Caco-2 (cell line): Measurements from ENCODE around the gene GPN1. TPM values are rescaled to one million over a fixed set of nuclear protein-coding genes. Genes with fewer than 3 reads are reported as not detected.

Source experiments
- BruUV-seq: library from RNA; stranded (reverse); fragments of 400-500 nt; replicated peaks from 2 replicates; lab custom pipeline; 2021; lab: Mats Ljungman, UMichigan
- CTCF ChIA-PET: fragments of 300-600 bp; sonication (Branson Sonifier 250); formaldehyde crosslinking; loops from one replicate; lab custom pipeline; 2022; ENCODE audit warnings: antibody characterized with exemption; lab: Charles Lee
- POLR2A ChIA-PET: fragments of 300-600 bp; sonication (Branson Sonifier 250); formaldehyde crosslinking; loops from one replicate; lab custom pipeline; 2022; ENCODE audit warnings: antibody characterized with exemption; lab: Charles Lee
- DNase-seq, 2 experiments: peaks; one replicate each; pipeline versions ENCODE4 v3.0.0 to v3.0.0-alpha.2; 2020 to 2022
- H3K27me3 ChIP-seq: replicated peaks from 2 replicates; pipeline ENCODE4 v1.6.0; 2011; ENCODE audit warnings: low read length; ENCODE audit not compliant: control insufficient read depth, insufficient read depth
- H3K36me3 ChIP-seq: 2 replicates; pipeline ENCODE4 v1.5.1; 2011; ENCODE audit warnings: low read length; ENCODE audit not compliant: control insufficient read depth, insufficient read depth
- H3K4me1 ChIP-seq: fragments of 250-450 bp; sonication (Bioruptor Pico); 2 replicates; pipeline ENCODE4 v1.5.1; 2020; ENCODE audit warnings: mild to moderate bottlenecking
- H3K4me3 ChIP-seq: 2 replicates; pipeline ENCODE4 v1.5.1; 2011; ENCODE audit warnings: low read depth, mild to moderate bottlenecking, control low read depth, low read length
- H3K9me3 ChIP-seq: fragments of 250-450 bp; sonication (Bioruptor Pico); 2 replicates; pipeline ENCODE4 v1.5.1; 2020; ENCODE audit warnings: mild to moderate bottlenecking, moderate library complexity
- H3K27ac Mint-ChIP-seq: one replicate; pipeline ENCODE4 v1.8.0; 2022; ENCODE audit warnings: mixed read lengths; ENCODE audit not compliant: unreplicated experiment
- H3K27me3 Mint-ChIP-seq: one replicate; pipeline ENCODE4 v1.8.0; 2022; ENCODE audit warnings: mixed read lengths; ENCODE audit not compliant: insufficient read depth, unreplicated experiment
- H3K36me3 Mint-ChIP-seq: one replicate; pipeline ENCODE4 v1.8.0; 2022; ENCODE audit warnings: mild to moderate bottlenecking, mixed read lengths; ENCODE audit not compliant: insufficient read depth, unreplicated experiment
- H3K4me1 Mint-ChIP-seq: one replicate; pipeline ENCODE4 v1.8.0; 2022; ENCODE audit warnings: low read depth, mixed read lengths; ENCODE audit not compliant: unreplicated experiment
- H3K4me3 Mint-ChIP-seq: one replicate; pipeline ENCODE4 v1.8.0; 2022; ENCODE audit warnings: mild to moderate bottlenecking, moderate library complexity, mixed read lengths; ENCODE audit not compliant: unreplicated experiment
- H3K9me3 Mint-ChIP-seq: one replicate; pipeline ENCODE4 v1.8.0; 2022; ENCODE audit warnings: mixed read lengths; ENCODE audit not compliant: unreplicated experiment
- intact Hi-C: fragments of 100-400 bp; cut with micrococcal nuclease; formaldehyde crosslinking; loops from one replicate; pipeline ENCODE4 v1.10.0; 2022; ENCODE audit not compliant: unreplicated experiment
- total RNA-seq: library from RNA; stranded (reverse); gene quantifications from 2 replicates; pipeline ENCODE4 v1.2.3, GENCODE V29; 2022
- TF ChIP-seq, protein P1 (sequence below), 2 experiments: fragments of 200-600 bp in 1 of 2; IDR thresholded peaks; 1 replicate in 1 of 2; 2 replicates in 1 of 2; pipeline versions ENCODE4 v1.5.1 to v1.8.0; 2011 to 2022; ENCODE audit warnings: antibody characterized with exemption in 1 of 2, control low read depth in 1 of 2, inconsistent platforms in 1 of 2, low read depth in 1 of 2, low read length in 1 of 2, mild to moderate bottlenecking in 1 of 2, moderate library complexity in 1 of 2; ENCODE audit not compliant: insufficient read depth in 1 of 2, severe bottlenecking in 1 of 2, unreplicated experiment in 1 of 2

The GPN1 gene
- total RNA-seq, 1 experiment from 2014 or later, result 60.9 TPM

GRCh38 chr2:27661371-27661770, 32.5 kb downstream of the GPN1 start:
- BruUV-seq, result no TSS peak
- H3K36me3 ChIP-seq, result peaks cover 9% of the 10 kb centered on the region
- H3K27me3 ChIP-seq, result no peaks in the 10 kb centered on the region
- peaks cover 14% of the 10 kb centered on the region for H3K4me1 Mint-ChIP-seq
- H3K27me3 Mint-ChIP-seq, result no peaks in the 10 kb centered on the region
- TF ChIP-seq, protein P1, sequence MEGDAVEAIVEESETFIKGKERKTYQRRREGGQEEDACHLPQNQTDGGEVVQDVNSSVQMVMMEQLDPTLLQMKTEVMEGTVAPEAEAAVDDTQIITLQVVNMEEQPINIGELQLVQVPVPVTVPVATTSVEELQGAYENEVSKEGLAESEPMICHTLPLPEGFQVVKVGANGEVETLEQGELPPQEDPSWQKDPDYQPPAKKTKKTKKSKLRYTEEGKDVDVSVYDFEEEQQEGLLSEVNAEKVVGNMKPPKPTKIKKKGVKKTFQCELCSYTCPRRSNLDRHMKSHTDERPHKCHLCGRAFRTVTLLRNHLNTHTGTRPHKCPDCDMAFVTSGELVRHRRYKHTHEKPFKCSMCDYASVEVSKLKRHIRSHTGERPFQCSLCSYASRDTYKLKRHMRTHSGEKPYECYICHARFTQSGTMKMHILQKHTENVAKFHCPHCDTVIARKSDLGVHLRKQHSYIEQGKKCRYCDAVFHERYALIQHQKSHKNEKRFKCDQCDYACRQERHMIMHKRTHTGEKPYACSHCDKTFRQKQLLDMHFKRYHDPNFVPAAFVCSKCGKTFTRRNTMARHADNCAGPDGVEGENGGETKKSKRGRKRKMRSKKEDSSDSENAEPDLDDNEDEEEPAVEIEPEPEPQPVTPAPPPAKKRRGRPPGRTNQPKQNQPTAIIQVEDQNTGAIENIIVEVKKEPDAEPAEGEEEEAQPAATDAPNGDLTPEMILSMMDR (IDR thresholded peaks at IDR 0.05; ENCODE audit: insufficient read depth in 1 of 2, low read depth in 1 of 2, low read length in 1 of 2, severe bottlenecking in 1 of 2, unreplicated experiment in 1 of 2), result no peak
- H3K9me3 Mint-ChIP-seq, result no peaks in the 10 kb centered on the region
- intact Hi-C loops, result no loop called here
- no peak overlapping the region for H3K4me3 Mint-ChIP-seq
- H3K9me3 ChIP-seq, result no peaks in the 10 kb centered on the region
- no peak overlapping the region for H3K4me3 ChIP-seq
- no peak for DNase-seq
- POLR2A ChIA-PET, result no interaction called here
- peaks cover 6% of the 10 kb centered on the region; the same call in 1 of the 2 replicates for H3K4me1 ChIP-seq
- CTCF ChIA-PET, result no interaction called here
- peaks cover 60% of the 10 kb centered on the region for H3K36me3 Mint-ChIP-seq
- H3K27ac Mint-ChIP-seq, result no peak overlapping the region

GRCh38 chr2:27663285-27664153, 34.7 kb downstream of the GPN1 start, which contains the start of the genes SLC4A1AP and SUPT7L:
TSS of gene SLC4A1AP (plus strand) at chr2:27663889. CDS start at chr2:27663915, 26 bp downstream.
TSS of gene SUPT7L (minus strand) at chr2:27663614. CDS start at chr2:27662192, 1,422 bp downstream.
- peak within 1 kb of the TSS; percentile 100 for H3K27ac Mint-ChIP-seq
- H3K4me3 Mint-ChIP-seq, result peak within 1 kb of the TSS; percentile 99
- BruUV-seq, result no TSS peak
- no peaks in the 10 kb centered on the region for H3K9me3 Mint-ChIP-seq
- Histone ChIP-seq H3K4me3 (peak within 1 kb of the TSS; percentile 60), H3K36me3 (peaks cover 4% of the 10 kb centered on the region; the same call in 1 of the 2 replicates), H3K27me3 (no peaks in the 10 kb centered on the region), H3K9me3 (no peaks in the 10 kb centered on the region), H3K4me1 (peaks cover 6% of the 10 kb centered on the region; the same call in 1 of the 2 replicates)
- ChIA-PET POLR2A (interaction anchor here (0.7 to 1.8 kb wide), 6 partner anchors 15 to 413 kb away, joined by 3 to 11 read pairs (median 3); no protein-coding TSS in a partner anchor), CTCF (interaction anchor here (0.5 to 2.4 kb wide), 4 partner anchors 20 to 254 kb away, joined by 3 to 22 read pairs (median 4); partner anchors contain the start of gene PPM1G)
- TF ChIP-seq, protein P1 (IDR thresholded peaks at IDR 0.05; ENCODE audit: insufficient read depth in 1 of 2, low read depth in 1 of 2, low read length in 1 of 2, severe bottlenecking in 1 of 2, unreplicated experiment in 1 of 2), result peak in 1 of 2 experiments; percentile 6
- peaks cover 14% of the 10 kb centered on the region for H3K4me1 Mint-ChIP-seq
- DNase-seq, result peak; percentile 84 to 85
- intact Hi-C loops, result loop anchor here (2.0 kb wide), 1 partner anchor 35 kb away; the partner anchor contains the start of genes CCDC121 and GPN1
- H3K36me3 Mint-ChIP-seq, result peaks cover 68% of the 10 kb centered on the region
- no peaks in the 10 kb centered on the region for H3K27me3 Mint-ChIP-seq

GRCh38 chr2:27664154-27664574, 35.3 kb downstream of the GPN1 start:
- Histone ChIP-seq H3K9me3 (no peaks in the 10 kb centered on the region), H3K36me3 (peaks cover 4% of the 10 kb centered on the region; the same call in 1 of the 2 replicates), H3K27me3 (no peaks in the 10 kb centered on the region), H3K4me1 (peaks cover 6% of the 10 kb centered on the region; the same call in 1 of the 2 replicates), H3K4me3 (peak overlapping the region; percentile 60)
- POLR2A ChIA-PET, result interaction anchor here (1.2 to 1.8 kb wide), 2 partner anchors 17 to 41 kb away, joined by 3 to 8 read pairs; no protein-coding TSS in a partner anchor
- BruUV-seq, result TSS peak; percentile 84
- Mint-ChIP-seq H3K9me3 (no peaks in the 10 kb centered on the region), H3K4me3 (peak overlapping the region; percentile 99), H3K27me3 (no peaks in the 10 kb centered on the region), H3K4me1 (peaks cover 14% of the 10 kb centered on the region), H3K27ac (peak overlapping the region; percentile 100), H3K36me3 (peaks cover 70% of the 10 kb centered on the region)
- intact Hi-C loops, result no loop called here
- CTCF ChIA-PET, result interaction anchor here (1.0 to 2.4 kb wide), 2 partner anchors 19 to 24 kb away, joined by 4 to 22 read pairs; no protein-coding TSS in a partner anchor
- DNase-seq, result peak in 1 of 2 experiments; percentile 42
- TF ChIP-seq, protein P1 (IDR thresholded peaks at IDR 0.05; ENCODE audit: insufficient read depth in 1 of 2, low read depth in 1 of 2, low read length in 1 of 2, severe bottlenecking in 1 of 2, unreplicated experiment in 1 of 2), result no peak
